Stimulated activated CD8-positive, alpha-beta memory T cell treated with anti-CD3 and anti-CD28 coated beads, Interleukin-15, amount 100 ng/mL, for 1 hour (primary cell): Measurements from ENCODE around the gene DSG4.

ENCODE experiments used
- DNase-seq: peaks from one replicate; pipeline ENCODE4 v3.0.0-alpha.2; 2020; ENCODE audit warnings: low read depth

Gene DSG4

GRCh38 chr18:31410716-31411483, 34.3 kb downstream of the DSG4 start:
- no peak for DNase-seq

GRCh38 chr18:31413137-31413536, 36.6 kb downstream of the DSG4 start:
- DNase-seq = no peak

- DNase-seq = no peak
Measured at GRCh38 chr18:31417850-31418249, 41.3 kb downstream of the DSG4 start.

GRCh38 chr18:31419457-31419932, 42.9 kb downstream of the DSG4 start:
- DNase-seq = no peak

- no peak for DNase-seq
Measured at GRCh38 chr18:31420032-31420431, 43.5 kb downstream of the DSG4 start.

- no peak for DNase-seq
Measured at GRCh38 chr18:31420524-31420923, 43.9 kb downstream of the DSG4 start.

GRCh38 chr18:31424383-31424988, 47.9 kb downstream of the DSG4 start:
- no peak for DNase-seq

GRCh38 chr18:31426021-31426420, 49.4 kb downstream of the DSG4 start:
- DNase-seq = no peak

- DNase-seq = no peak
Measured at GRCh38 chr18:31426871-31427406, 50.4 kb downstream of the DSG4 start.

- no peak for DNase-seq
Measured at GRCh38 chr18:31428211-31428610, 51.6 kb downstream of the DSG4 start.

- no peak for DNase-seq
Measured at GRCh38 chr18:31429623-31430022, 53.0 kb downstream of the DSG4 start.

- DNase-seq = no peak
Measured at GRCh38 chr18:31430072-31430471, 53.5 kb downstream of the DSG4 start.

GRCh38 chr18:31430554-31430953, 54.0 kb downstream of the DSG4 start:
- DNase-seq = no peak

- no peak for DNase-seq
Measured at GRCh38 chr18:31432316-31432715, 55.7 kb downstream of the DSG4 start.

- no peak for DNase-seq
Measured at GRCh38 chr18:31436825-31437224, 60.2 kb downstream of the DSG4 start.

- DNase-seq = no peak
Measured at GRCh38 chr18:31438402-31438801, 61.8 kb downstream of the DSG4 start.

- no peak for DNase-seq
Measured at GRCh38 chr18:31439807-31440325, 63.3 kb downstream of the DSG4 start.

GRCh38 chr18:31440787-31441186, 64.2 kb downstream of the DSG4 start:
- DNase-seq = no peak

- DNase-seq = no peak
Measured at GRCh38 chr18:31441493-31441892, 64.9 kb downstream of the DSG4 start.

- no peak for DNase-seq
Measured at GRCh38 chr18:31444142-31444541, 67.6 kb downstream of the DSG4 start.

GRCh38 chr18:31445908-31446307, 69.3 kb downstream of the DSG4 start:
- DNase-seq = no peak

- no peak for DNase-seq
Measured at GRCh38 chr18:31446854-31447253, 70.3 kb downstream of the DSG4 start.

GRCh38 chr18:31447530-31448191, 71.1 kb downstream of the DSG4 start, which contains the start of gene DSG3:
Gene DSG3 (plus strand): TSS chr18:31447741. CDS start chr18:31447878, 137 bp downstream.
- no peak for DNase-seq
